Activated naive CD8-positive, alpha-beta T cell (primary cell): Measurements from ENCODE around the gene MFSD11.
"Not testable (repeated sequence)": the region's sequence is repeated elsewhere in the genome, so short reads cannot be mapped to it uniquely, and the experiment has no call there.

Experiments used
- H3K27ac Mint-ChIP-seq: one replicate; pipeline ENCODE4 v1.8.0; 2021; ENCODE audit warnings: mixed read lengths
- H3K27me3 Mint-ChIP-seq: one replicate; pipeline ENCODE4 v1.8.0; 2021; ENCODE audit warnings: mixed read lengths
- H3K36me3 Mint-ChIP-seq: one replicate; pipeline ENCODE4 v1.8.0; 2021; ENCODE audit warnings: mixed read lengths
- H3K4me1 Mint-ChIP-seq: one replicate; pipeline ENCODE4 v1.8.0; 2021; ENCODE audit warnings: low read depth, mixed read lengths
- H3K4me3 Mint-ChIP-seq: one replicate; pipeline ENCODE4 v1.8.0; 2021; ENCODE audit warnings: mild to moderate bottlenecking, mixed read lengths
- H3K9me3 Mint-ChIP-seq: one replicate; pipeline ENCODE4 v1.8.0; 2021; ENCODE audit warnings: low read depth, mixed read lengths

Gene MFSD11

DNA sequence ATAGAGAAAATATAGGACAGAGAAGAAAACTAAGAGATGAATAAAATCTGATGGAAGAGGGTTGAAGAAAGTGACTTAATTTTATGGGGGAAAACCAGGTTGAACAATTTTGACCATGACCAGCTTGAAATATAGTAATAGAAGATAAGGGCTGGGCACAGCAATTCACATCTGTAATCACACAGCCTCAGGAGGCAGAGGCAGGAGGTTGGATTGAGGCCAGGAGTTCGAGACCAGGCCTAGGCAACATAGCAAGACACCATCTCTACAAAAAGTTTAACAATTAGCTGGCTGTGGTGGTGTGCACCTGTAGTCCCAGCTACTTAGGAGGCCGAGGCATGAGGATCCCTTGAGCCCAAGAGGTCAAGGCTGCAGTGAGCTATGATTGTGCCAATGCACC lies 35.8 kb upstream of the MFSD11 start:
- H3K9me3 Mint-ChIP-seq = no peaks in the 10 kb centered on the region
- H3K27ac Mint-ChIP-seq = no peak overlapping the region
- peaks cover 2% of the 10 kb centered on the region for H3K4me1 Mint-ChIP-seq
- no peaks in the 10 kb centered on the region for H3K36me3 Mint-ChIP-seq
- no peak overlapping the region for H3K4me3 Mint-ChIP-seq
- no peaks in the 10 kb centered on the region for H3K27me3 Mint-ChIP-seq

DNA sequence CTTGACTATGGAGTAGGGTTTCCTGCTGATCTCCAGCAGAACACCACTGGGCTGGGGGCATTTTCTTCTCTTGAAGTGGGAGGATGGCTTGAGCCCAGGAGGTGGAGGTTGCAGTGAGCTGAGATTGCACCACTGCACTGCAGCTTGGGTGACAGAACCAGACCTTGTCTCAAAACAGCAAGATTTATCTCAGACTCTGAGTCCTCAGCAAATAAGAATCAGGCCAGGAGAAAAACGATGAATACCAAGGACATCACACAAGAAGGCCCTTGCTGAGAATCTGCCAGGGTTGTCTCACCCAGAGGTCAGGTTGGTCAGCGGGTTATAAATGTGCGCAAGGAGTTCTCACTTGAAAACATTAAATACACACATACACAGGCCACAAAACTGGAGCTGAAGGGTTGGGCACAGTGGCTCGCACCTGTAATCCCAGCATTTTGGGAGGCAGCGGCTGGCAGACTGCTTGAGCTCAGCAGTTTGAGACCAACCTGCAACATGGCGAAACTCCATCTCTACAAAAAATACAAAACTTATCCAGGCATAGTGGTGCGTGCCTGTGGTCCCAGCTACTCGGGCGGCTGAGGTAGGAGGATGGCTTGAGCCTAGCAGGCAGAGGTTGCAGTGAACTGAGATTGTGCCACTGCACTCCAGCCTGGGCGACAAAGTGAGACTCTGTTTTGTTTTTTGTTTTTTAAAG lies 34.8 kb upstream of the MFSD11 start:
- Mint-ChIP-seq H3K27me3 (no peaks in the 10 kb centered on the region), H3K27ac (no peak overlapping the region), H3K4me1 (peaks cover 2% of the 10 kb centered on the region)

DNA sequence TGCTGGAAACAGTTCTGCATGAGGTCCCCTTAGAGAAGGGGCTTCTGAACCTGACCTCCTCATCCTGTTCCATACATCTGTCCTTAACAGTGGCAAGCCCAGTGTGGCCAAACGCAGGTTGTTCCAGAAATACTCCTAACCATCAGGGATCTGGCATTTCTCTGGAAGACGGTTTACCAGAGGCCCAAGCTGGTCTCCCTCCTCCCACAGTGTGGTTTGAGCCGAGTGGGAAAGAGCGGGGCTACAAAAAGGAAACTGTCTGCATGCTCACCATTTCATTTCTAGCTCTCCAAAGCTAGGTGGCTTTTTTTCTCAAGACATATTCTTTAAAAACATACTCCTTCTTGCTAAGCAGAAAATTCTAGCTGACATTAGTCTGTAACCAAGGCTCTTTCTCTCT lies 33.1 kb upstream of the MFSD11 start:
- Mint-ChIP-seq H3K27ac (no peak overlapping the region), H3K27me3 (no peaks in the 10 kb centered on the region), H3K9me3 (no peaks in the 10 kb centered on the region), H3K36me3 (no peaks in the 10 kb centered on the region), H3K4me1 (peaks cover 3% of the 10 kb centered on the region), H3K4me3 (no peak overlapping the region)

More for the DNA sequence above, 34.8 kb upstream of the MFSD11 start:
- H3K36me3 Mint-ChIP-seq = no peaks in the 10 kb centered on the region
- H3K4me3 Mint-ChIP-seq = no peak overlapping the region
- H3K9me3 Mint-ChIP-seq = no peaks in the 10 kb centered on the region

DNA sequence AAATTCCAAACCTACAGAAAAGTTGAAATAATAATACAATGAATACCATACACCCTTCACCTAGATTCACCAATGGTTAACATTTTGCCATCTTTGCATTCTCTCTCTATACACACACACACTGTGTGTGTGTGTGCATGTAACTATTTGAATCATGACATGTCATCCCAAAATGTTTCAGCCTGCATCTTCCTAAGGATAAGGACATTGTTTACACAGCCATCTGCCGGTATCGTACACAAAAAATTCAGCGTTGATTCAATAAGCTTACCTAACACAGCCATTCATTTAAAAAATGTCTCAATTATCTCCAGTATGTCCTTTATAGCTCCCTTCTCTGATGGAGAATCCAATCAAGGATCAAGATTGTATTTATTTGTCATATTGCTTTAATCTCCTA lies 31.1 kb upstream of the MFSD11 start:
- Mint-ChIP-seq H3K36me3 (no peaks in the 10 kb centered on the region), H3K27me3 (no peaks in the 10 kb centered on the region), H3K4me1 (peaks cover 7% of the 10 kb centered on the region), H3K9me3 (no peaks in the 10 kb centered on the region), H3K27ac (no peak overlapping the region), H3K4me3 (no peak overlapping the region)

DNA sequence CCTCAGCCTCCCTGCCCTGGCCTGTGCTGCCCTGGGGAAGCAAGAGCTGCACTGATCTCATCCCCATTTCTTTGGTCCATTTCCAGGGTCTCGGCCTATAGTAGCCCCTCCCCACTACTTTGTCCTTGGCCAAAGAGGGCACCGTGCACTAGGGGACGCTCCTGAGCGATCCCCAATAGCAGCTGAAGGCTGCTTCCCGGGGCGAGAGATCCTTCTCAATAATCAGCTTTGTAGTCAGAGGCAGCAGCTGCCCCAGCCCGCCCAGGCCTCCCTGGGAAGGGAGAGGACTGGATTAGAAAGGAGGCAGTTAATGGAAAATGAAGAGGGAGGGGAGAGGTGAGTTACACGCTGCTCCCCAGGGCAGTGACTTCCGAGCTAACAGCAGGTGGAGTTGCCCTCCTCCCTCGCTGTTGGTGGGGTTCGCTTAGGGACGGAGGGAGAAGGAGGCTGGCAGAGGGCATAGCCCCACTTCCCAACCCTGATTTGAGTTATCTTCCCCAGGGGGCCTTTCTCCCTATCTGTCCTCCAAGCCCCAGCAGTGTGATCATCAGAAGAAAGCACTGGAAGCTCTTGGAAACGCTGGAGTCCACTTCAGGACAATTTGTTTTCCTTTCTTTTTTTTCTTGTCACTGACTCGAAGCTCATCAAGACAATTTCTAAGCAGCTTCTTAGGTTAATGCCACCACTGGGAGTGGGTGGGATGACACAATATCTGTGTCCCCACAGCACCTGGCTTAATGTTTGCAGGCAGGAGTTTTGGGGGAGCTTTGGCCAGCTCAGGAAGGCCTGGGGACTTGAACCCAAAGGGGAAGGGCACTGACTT lies 29.7 kb upstream of the MFSD11 start:
- Mint-ChIP-seq H3K4me3 (no peak overlapping the region), H3K9me3 (no peaks in the 10 kb centered on the region)

DNA sequence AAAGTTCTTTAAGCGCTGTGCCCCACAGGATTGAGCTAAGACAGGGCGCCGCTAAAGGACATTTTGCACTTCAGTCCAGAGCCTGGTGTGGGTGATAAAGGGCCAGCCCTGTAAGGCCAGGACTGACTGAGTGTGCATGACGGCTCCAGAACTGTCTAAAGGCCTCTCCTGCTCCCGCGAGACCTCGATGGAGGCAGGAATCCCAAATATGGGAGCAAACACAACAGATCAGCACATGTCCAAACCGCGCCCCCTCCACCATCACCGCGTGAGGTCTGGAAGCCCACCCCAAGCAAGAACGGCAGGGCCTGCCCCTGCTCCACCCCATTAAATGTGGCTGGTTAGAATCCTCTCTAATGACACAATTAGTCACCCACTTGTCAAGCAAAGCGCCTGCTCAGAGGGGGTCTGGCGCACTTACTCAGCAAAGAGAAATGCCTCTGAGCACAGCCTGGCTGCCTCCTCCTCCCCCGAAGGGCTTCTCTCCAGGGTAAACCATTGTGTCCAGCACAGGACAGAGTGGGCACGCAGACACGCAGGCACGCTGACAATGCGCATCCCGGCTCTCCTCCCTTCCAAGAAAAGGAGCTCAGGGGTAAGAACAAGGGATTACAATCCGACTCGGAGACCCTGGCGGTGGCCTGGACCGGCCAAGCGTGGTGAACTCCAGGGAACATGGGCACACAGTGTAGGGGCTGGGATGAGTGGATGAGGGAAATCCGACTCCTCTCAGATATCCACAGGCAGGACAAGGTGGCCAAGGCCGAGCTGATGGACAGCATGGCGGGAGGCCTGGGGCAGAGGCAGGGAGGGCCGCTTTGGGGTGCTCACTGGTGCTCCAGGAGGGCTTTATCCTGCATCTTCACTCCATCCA lies 28.6 kb upstream of the MFSD11 start:
- H3K4me3 Mint-ChIP-seq = peak overlapping the region; percentile 75
- peak overlapping the region; percentile 73 for H3K27ac Mint-ChIP-seq
- H3K9me3 Mint-ChIP-seq = no peaks in the 10 kb centered on the region
- H3K36me3 Mint-ChIP-seq = no peaks in the 10 kb centered on the region
- H3K27me3 Mint-ChIP-seq = no peaks in the 10 kb centered on the region
- peaks cover 19% of the 10 kb centered on the region for H3K4me1 Mint-ChIP-seq

More for the DNA sequence above, 29.7 kb upstream of the MFSD11 start:
- Mint-ChIP-seq H3K4me1 (peaks cover 8% of the 10 kb centered on the region), H3K36me3 (no peaks in the 10 kb centered on the region), H3K27ac (no peak overlapping the region), H3K27me3 (no peaks in the 10 kb centered on the region)

DNA sequence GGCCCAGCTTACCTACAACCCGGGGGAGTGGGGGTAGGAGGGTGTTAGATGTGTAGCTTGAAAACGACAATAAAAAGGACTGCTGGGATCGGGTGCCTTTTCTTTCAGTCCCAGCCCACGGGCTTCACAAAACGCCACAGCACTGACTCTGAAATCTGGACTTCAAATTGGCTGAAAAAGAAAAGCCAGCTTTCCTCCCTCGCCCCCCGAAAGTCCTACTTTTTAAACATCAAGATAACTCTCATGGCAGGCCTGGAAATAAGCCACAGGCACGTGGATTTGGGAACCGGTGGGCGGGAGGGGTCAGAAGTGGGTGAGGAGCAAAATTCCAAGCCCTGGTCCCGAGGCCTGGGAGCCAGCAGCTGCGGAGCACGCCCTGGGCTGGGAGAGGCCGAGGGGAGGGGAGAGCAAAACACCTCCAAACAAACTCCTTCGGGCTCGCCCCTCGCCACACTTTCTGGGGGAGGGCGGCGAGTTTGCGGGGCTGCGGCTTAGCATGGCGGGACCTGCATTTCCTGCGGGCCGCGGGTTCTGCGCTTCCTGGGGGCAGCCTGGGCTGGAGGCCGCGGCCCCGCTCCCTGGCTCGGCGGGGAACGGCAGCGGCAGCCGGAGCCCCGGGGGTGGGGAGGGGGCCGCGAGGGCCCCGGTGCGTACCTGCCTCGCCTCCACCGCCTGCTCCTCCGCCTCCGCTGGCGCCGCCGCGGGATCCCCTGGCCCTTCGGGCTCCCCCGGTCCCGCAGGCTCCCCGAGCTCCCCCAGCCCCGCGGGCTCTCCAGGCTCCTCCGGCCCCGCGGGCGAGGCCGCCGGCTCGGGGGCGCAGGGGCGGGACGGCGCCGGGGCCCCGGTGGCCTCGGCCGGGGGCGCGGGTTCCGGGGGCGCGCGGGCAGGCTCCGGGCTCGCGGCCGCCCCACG lies 27.7 kb upstream of the MFSD11 start:
- H3K36me3 Mint-ChIP-seq, H3K9me3 Mint-ChIP-seq, H3K27me3 Mint-ChIP-seq, H3K27ac Mint-ChIP-seq: not testable (repeated sequence)
- peaks cover 27% of the 10 kb centered on the region for H3K4me1 Mint-ChIP-seq
- H3K4me3 Mint-ChIP-seq = peak overlapping the region; percentile 75

DNA sequence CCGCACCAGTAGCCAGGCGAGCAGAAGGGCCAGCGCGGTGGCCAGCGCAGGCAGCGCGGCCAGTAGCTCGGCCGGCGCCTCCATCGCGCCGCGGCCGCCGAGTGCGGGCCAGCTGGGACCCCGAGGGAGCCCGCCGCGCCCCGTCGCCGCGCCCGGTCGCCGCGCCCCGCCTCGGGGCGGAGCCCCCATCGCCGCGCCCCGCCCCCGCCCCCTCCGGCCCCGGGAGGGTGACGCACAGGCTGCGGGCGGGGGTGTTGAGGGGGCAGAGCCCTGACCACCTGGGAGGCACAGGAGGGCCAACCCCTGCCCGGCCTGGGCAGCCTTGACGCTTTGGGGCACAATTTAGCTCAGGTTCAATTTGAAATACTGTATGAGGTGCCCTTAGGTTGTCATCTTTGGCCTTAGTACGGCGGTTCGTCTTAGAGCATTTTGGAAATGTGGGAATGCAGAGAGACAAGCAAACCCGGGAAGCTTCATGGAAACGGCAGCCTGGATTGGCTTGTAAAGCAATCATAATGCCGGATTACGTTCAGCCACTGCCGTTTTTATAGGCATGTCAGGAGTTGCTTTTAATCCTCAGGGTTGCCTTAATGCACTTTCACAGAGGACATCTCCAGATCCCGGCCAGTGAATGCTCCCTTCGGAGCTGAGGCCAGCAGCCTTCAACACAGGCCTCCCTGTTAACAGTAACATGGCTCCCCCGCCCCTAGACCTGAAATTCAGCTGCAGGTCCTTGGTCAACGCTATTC lies 26.9 kb upstream of the MFSD11 start, which contains the start of gene MXRA7:
Gene MXRA7, minus strand, starts transcription at position 103 of the 749 bp plus-strand sequence. Its CDS starts 19 bp downstream, at position 84.
- no peaks in the 10 kb centered on the region for H3K36me3 Mint-ChIP-seq
- H3K9me3 Mint-ChIP-seq = no peaks in the 10 kb centered on the region
- H3K27ac Mint-ChIP-seq = no peak within 1 kb of the TSS
- peaks cover 35% of the 10 kb centered on the region for H3K4me1 Mint-ChIP-seq
- H3K4me3 Mint-ChIP-seq = peak within 1 kb of the TSS; percentile 78
- no peaks in the 10 kb centered on the region for H3K27me3 Mint-ChIP-seq

DNA sequence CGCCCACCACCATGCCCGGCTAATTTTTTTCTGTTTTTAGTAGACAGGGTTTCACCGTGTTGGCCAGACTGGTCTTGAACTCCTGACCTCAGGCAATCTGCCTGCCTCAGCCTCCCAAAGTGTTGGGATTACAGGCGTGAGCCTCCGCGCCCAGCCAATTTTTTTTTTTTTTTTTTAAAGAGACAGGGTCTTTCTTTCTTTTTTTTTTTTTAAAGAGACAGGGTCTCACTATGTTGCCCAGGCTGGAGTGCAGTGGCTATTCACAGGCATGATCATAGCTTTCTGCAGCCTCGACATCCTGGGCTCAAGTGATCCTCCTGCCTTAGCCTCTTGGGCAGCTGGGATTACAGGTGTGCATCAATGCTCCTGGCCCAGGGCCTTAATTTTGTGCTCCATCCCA lies 25.6 kb upstream of the MFSD11 start:
- H3K27me3 Mint-ChIP-seq, H3K36me3 Mint-ChIP-seq, H3K4me3 Mint-ChIP-seq, H3K27ac Mint-ChIP-seq, H3K9me3 Mint-ChIP-seq: not testable (repeated sequence)
- H3K4me1 Mint-ChIP-seq = peaks cover 47% of the 10 kb centered on the region

DNA sequence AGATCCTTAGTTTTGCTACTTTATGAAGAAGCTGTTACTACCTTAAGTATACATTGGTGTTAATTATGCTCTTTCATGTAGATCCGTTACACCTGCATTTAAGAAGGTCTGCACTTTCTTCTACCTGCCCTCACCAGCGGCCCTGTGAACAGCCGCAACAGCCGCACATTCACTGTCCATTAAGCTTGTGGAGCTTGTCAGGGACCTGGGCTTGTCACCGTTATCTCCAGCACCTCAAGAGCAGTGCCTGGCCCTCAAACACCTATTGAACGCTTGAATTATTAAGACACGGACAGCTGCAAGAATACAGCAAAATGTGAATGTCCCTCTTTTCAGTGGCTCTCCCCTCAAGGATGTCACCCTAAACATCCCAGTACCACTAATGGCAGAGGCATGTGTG lies 24.2 kb upstream of the MFSD11 start:
- H3K9me3 Mint-ChIP-seq = no peaks in the 10 kb centered on the region
- H3K36me3 Mint-ChIP-seq = peaks cover 2% of the 10 kb centered on the region
- H3K4me1 Mint-ChIP-seq = peaks cover 49% of the 10 kb centered on the region
- no peak overlapping the region for H3K4me3 Mint-ChIP-seq
- no peaks in the 10 kb centered on the region for H3K27me3 Mint-ChIP-seq
- peak overlapping the region; percentile 30 for H3K27ac Mint-ChIP-seq

DNA sequence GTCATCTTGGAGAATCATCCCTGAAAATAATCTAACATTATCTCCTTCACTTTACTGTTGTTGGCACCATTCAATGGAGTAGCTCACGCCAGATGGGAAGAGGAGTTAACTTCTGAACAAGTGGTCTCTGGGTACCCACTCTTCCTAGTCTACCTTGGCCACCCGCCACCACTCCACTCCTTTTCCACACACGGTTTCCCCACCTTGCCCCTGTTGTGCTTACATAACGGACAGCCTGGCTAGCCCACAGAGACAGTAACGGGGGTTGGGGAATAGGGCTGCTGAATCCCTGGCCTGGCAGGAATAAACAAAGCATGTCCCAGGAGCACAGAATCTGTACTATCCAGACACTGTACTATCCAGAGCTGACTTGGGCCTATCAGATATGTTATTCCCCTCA lies 23.6 kb upstream of the MFSD11 start:
- Mint-ChIP-seq H3K36me3 (peaks cover 2% of the 10 kb centered on the region), H3K4me1 (peaks cover 50% of the 10 kb centered on the region)

DNA sequence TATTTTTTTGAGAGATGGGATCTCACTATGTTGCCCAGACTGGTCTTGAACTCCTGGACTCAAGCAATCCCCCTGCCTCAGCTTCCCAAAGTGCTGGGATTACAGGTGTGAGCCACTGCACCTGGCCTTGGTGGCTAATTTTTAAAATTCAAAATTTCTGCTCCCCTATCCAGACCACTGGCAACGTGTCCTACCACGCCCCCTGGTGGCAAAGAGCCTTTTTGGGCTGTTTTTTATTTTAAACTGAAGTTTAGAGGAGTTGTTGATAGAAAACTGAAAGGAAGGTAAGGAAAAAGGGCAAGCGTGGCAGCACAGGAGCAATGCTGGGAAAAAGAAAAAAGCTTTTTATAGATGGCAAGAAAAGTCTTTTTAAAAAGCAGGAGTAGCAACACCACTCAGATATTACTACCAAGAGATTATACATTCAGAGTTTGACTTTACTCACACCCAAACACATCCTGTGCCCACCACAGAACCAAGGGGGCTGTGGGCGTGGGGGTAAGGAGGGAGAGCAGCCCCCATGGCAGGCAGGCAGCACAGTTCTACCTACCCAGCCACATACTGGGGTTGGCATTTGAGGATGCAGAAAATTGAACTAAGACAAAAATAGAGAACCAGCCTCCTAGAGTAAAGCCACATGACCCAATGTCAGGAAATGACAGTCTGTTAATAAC lies 23.0 kb upstream of the MFSD11 start:
- H3K27ac Mint-ChIP-seq = peak overlapping the region; percentile 93
- peaks cover 2% of the 10 kb centered on the region for H3K36me3 Mint-ChIP-seq
- H3K4me3 Mint-ChIP-seq = peak overlapping the region; percentile 79
- no peaks in the 10 kb centered on the region for H3K9me3 Mint-ChIP-seq
- H3K27me3 Mint-ChIP-seq = no peaks in the 10 kb centered on the region
- peaks cover 50% of the 10 kb centered on the region for H3K4me1 Mint-ChIP-seq

More for the DNA sequence above, 23.6 kb upstream of the MFSD11 start:
- H3K27me3 Mint-ChIP-seq = no peaks in the 10 kb centered on the region
- H3K27ac Mint-ChIP-seq = no peak overlapping the region
- no peak overlapping the region for H3K4me3 Mint-ChIP-seq
- H3K9me3 Mint-ChIP-seq = no peaks in the 10 kb centered on the region

DNA sequence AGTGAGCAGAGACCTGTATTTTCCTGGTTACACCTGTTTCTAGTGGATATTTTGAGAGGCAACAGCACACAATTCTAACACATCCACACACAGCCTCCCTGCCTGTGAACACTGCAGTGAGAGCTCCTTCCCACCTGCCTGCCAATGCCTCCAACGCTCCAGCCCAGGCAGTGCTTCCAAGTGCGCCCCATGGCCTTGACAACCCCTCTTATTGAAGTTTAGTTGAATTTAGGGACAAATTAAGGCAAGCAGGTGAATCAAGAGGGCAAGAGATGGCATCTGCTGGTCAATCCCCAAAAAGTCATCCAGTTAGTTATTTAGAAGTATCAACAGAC lies 22.5 kb upstream of the MFSD11 start:
- Mint-ChIP-seq H3K4me1 (peaks cover 50% of the 10 kb centered on the region), H3K4me3 (peak overlapping the region; percentile 79), H3K27me3 (no peaks in the 10 kb centered on the region), H3K9me3 (no peaks in the 10 kb centered on the region), H3K36me3 (peaks cover 2% of the 10 kb centered on the region), H3K27ac (peak overlapping the region; percentile 93)
